ENCODE data around the gene RAB3C.

Gene RAB3C

GRCh38 chr5:58737671-58738070 is 154.8 kb downstream of the RAB3C start:
- no peak for DNase-seq

GRCh38 chr5:58738336-58738735 is 155.5 kb downstream of the RAB3C start:
- no peak for DNase-seq

- no peak for DNase-seq
Observed at GRCh38 chr5:58739051-58739450, 156.2 kb downstream of the RAB3C start.

GRCh38 chr5:58740956-58741355 is 158.1 kb downstream of the RAB3C start:
- no peak for DNase-seq

DNA sequence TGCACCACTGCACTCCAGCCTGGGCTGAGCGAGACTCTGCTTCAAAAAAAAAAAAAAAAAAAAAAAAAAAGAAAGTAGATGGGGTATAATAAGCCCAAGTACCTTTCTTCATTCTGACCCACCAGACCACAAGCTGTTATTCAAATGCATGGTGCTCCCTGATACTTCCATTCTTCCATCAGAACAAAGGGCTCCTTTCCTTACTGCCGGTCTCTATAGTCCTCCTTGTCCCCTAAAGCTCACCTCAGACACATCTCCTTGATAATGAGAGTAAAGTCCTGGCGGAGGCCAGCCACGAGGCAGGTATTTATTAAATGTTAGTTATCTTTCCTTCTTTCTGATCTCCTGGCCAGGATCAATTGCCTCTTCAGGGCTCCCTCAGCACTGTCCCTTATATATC is 162.5 kb downstream of the RAB3C start:
- DNase-seq: no peak

DNA sequence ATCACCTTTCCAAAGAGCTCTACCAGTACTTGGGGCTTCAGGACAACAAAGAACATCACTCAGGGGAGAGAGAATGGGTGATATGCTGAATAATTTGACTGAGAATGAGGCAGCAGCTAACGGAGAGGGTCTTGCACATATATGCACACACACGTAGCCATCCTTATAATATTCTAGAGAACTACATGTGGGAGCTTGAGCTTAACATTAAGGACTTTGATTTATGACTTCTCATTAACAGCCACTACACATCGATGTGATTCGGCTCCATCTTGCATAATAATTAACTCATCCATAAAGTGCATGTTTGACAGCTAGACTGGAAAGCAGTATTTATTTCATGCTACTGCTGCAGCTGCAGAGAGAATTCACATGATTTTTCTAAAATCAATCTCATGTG is 163.4 kb downstream of the RAB3C start:
- DNase-seq: no peak

GRCh38 chr5:58750036-58750435 is 167.2 kb downstream of the RAB3C start:
- DNase-seq: no peak

- DNase-seq: no peak
Observed at GRCh38 chr5:58751222-58751837, 168.5 kb downstream of the RAB3C start.

- DNase-seq: no peak
Observed at GRCh38 chr5:58752104-58752503, 169.2 kb downstream of the RAB3C start.

GRCh38 chr5:58753446-58753845 is 170.6 kb downstream of the RAB3C start:
- DNase-seq: no peak

GRCh38 chr5:58754250-58754649 is 171.4 kb downstream of the RAB3C start:
- no peak for DNase-seq

DNA sequence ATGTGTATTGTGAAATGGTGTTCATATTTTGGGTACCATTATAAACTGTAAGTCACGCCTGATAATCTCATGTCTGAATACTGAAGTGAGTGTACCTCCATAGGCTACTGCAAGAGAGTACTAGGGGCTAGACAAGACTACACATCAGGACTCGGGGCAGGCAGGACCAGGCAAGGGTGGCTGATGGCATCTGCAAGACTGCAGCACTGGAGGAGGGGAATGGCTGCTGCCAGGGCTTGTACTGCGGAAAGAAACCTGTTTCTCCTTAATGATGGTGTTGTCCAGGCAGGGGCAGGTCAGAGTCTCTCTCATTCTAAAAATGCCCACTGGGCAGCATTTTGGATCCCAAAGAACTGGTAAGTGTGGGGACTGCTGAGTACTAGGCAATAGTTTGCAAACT is 172.5 kb downstream of the RAB3C start:
- DNase-seq: no peak

DNA sequence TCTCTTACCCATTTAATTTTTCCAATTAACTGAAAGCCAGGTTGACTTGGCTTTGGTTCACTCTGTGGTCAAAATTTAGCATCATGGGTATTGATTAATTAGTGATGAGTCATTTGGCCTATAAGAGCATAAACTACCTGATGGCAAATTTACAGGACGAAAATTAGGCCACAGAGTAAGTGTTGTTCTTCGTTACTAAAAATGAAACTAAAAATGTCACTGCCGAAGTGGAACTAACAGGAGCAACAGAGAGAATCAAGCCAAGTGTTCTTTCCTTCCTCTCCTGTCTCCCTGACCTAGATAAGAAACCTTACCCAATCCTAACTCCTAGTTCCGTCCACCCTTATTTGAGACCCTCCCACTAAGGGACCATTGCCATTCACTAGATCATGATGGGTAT is 176.9 kb downstream of the RAB3C start:
- DNase-seq: no peak

GRCh38 chr5:58760222-58760621 is 177.3 kb downstream of the RAB3C start:
- DNase-seq: no peak

DNA sequence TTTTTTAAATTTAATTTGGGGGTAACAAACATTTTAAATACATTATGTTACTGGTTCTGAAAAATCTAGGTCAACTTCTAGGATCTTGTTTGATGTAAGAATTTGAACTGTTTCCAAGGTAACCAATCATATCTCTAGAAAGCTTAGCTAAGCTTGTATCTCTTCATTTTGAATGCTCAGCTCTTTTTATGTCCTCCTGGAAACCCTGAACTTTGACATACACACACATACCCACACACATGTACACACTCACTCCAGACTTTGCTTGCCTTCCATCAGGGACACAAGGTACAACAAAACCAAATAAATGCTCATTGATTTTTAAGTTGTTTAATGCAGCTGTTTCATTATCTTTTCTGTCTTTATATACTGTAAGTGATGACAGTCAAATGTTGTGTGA is 178.5 kb downstream of the RAB3C start:
- DNase-seq: no peak

- DNase-seq: no peak
Observed at GRCh38 chr5:58763390-58763789, 180.5 kb downstream of the RAB3C start.

GRCh38 chr5:58764199-58764598 is 181.3 kb downstream of the RAB3C start:
- DNase-seq: no peak

DNA sequence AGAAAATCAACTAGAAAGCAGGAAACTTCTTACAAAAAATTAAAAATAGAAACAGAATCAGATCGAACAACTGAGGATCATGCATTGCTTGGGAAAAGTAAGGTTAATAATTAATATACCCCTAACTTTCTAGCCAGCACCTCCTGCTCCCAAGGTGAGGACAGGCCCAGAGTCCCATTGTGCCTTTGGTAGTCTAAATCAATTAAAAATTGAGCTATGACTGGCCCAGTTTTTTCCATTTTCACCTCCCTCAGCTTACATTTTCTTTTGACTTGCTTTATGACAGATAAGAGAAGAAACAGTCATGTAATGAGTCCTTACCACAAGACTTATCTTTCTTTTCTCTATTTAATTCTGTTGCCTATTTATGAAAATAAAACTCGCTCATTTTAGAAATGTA is 182.2 kb downstream of the RAB3C start:
- no peak for DNase-seq

DNA sequence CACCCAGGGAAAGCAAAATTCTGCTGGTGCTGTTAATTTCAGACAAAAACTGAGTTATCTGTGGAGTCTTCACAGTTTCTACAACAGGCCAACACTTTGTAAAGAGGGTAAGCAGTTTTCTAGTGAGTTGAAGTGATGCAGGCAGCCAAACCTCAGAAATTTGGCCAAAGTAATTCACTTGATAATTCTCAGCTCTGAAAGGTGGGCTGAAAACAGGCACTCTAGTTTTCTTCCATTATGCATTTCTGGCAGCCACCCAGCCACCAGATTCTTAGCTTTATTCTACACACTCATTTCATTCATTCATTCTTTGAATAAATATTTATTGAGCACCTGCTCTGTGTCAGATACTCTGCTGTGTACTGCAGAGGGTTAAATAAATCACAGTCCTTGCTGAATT is 184.2 kb downstream of the RAB3C start:
- DNase-seq: no peak

DNA sequence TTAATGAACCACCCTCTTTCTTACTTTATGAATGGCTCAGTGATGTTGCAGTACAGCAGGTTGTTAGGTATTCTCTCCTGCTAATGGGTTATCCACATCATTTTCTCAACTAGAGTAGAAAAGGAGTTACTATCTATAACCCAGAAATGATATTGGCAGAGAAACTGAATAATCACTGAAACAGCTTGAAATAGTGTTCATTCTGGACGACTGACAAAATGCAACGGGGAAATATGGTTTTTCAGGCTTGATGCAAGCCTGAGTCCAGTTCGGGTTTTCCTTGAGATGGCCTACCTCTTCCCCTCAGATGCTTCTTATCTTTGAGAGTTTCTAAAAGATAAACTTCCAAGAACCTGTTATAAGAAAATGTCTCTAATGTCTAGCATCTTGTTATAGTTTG is 187.3 kb downstream of the RAB3C start:
- no peak for DNase-seq

DNA sequence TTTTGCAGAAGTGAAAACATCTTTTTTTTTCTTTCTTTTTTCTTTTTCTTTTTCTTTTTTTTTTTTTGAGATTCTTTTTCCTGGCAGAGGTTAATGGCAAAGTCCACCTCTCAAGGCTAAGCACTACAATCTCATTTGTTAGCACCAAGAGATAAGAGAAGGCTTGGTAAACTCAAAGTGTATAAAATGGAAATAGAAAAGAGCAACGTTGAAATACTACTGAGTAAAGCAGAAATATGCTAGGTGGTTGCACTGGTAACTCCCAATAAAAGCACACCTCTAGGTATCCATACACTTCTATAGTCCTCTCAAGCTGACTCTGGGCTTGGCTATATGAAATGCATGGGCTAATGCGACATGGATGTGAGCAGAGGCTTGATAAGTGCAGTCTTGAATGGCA is 188.9 kb downstream of the RAB3C start:
- DNase-seq: no peak

GRCh38 chr5:58773744-58774441 is 191.0 kb downstream of the RAB3C start:
- DNase-seq: no peak

DNA sequence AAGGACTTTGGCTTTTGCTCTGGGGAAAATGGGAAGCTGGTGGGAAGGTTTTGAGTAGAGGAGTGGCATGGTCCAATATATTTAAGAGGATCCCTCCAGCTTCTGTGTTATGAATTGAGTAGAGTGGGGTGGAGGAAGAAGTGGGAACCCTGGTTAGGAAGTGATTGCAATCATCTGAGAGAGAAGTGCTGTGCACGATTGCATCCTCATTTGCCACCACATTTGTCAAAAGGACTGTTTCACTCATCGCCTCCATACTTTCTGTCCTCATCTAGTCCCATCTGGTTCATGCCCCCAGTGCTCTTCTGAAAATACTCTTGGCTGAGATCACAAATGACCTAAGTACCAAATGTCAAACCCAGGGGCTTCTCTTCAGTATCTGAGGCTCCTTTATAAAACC is 192.1 kb downstream of the RAB3C start:
- DNase-seq: no peak

DNA sequence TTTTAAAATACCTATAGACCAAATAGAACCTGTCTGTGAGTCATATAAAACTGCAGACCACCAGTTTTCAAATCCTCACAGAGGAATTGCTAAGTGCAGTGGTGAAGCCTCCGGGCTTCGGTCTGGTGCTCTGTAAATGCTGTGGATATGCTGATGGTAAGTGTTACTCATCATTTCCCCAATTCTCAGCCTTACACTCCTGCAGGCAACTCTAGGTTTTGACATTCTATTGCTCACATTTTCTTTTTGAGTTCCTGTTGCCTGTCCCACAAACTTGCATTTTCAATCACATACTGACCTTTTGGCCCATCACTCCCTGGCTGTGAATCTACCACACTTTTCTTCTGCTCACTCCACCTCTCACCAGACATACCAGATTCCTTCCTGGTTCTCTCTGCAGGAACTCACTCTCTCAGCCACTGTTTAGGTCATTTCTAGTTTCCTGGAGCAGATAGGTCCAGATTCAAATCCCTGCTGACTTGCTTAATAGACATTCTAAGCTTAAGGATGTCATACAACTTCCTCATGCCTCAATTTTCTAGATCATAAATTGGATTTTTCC is 192.9 kb downstream of the RAB3C start:
- DNase-seq: no peak

DNA sequence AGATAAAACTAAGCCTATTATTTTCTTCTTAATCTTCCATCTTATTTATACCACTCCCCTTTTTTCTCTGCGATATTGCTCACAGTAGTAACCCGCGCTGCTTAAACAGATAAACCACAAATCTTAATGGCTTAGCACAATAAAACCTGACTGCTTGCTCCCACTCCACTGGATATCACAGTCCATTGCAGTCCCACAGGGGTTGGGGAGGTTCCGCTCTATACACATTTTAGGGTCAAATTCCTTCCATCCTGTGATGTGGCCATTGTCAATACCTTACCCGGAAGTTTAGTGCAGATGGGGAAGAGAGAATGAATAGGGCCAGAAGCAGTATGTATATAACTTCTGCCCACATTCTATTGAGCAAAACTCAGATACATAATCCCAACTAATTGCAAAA is 193.7 kb downstream of the RAB3C start:
- DNase-seq: no peak

Measured in activated T-cell treated with anti-CD3 and anti-CD28 coated beads for 4 hours (primary cell).